ENCODE data around the gene RELN.
"Not testable (repeated sequence)": the region's sequence is repeated elsewhere in the genome, so short reads cannot be mapped to it uniquely, and the experiment has no call there.

RELN gene

DNA sequence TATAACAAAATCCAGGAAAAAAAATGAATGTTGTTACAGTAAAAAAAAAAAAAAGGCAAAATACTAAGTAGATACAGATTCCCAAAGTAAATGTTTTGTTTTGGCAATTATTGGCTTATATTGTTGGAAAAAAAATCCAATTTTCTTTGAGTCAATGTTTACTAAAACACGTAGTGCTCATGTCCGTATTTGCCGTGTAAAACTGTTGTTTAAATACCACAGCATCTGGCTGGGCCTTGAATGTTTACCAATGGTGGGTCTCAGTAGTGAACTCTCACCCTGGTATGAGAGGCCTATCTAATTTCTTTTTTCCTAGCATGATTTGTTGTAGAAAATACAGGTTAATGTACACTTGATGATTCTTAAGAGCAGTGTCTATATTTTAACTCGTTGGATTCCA lies 502.0 kb downstream of the RELN start:
- no peak for DNase-seq (ENCODE audit: insufficient read length, low spot score)
- TF ChIP-seq, protein P1, sequence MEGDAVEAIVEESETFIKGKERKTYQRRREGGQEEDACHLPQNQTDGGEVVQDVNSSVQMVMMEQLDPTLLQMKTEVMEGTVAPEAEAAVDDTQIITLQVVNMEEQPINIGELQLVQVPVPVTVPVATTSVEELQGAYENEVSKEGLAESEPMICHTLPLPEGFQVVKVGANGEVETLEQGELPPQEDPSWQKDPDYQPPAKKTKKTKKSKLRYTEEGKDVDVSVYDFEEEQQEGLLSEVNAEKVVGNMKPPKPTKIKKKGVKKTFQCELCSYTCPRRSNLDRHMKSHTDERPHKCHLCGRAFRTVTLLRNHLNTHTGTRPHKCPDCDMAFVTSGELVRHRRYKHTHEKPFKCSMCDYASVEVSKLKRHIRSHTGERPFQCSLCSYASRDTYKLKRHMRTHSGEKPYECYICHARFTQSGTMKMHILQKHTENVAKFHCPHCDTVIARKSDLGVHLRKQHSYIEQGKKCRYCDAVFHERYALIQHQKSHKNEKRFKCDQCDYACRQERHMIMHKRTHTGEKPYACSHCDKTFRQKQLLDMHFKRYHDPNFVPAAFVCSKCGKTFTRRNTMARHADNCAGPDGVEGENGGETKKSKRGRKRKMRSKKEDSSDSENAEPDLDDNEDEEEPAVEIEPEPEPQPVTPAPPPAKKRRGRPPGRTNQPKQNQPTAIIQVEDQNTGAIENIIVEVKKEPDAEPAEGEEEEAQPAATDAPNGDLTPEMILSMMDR (IDR thresholded peaks at IDR 0.05; ENCODE audit: insufficient read depth, missing control alignments) = no peak
- no peak for FAIRE-seq

DNA sequence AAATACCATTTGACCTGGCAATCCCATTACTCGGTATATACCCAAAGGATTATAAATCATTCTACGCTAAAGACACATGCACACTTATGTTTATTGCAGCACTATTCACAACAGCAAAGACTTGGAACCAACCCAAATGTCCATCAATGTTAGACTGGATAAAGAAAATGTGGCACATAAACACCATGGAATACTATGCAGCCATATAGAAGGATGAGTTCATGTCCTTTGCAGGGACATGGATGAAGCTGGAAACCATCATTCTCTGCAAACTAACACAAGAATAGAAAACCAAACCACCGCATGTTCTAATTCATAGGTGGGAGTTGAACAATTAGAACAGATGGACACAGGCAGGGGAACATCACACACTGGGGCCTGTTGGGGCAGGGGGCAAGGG lies 502.6 kb downstream of the RELN start:
- FAIRE-seq; DNase-seq (ENCODE audit: insufficient read length, low spot score): not testable (repeated sequence)

DNA sequence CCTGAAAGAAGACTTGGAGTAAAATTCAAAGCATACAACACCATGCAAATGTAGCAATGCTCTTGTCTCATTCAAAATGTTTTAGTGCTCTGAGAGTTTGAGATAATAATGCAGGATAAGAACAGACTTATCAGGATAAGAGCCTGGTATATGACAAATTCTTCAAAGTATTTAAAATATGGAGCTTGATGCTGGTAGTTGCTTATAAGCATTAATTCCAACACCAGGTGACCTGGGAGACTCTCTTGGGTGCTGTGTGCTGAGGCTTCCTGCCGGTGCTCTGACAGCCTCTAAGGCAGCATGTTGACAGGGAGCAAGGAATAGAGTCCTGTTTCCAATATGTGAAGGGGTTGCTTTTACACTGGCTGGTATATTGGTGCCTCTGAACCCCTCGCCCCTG lies 508.7 kb downstream of the RELN start:
- DNase-seq (ENCODE audit: insufficient read length, low spot score) = no peak
- TF ChIP-seq, protein P1 (IDR thresholded peaks at IDR 0.05; ENCODE audit: insufficient read depth, missing control alignments) = no peak
- no peak for FAIRE-seq

- DNase-seq (ENCODE audit: insufficient read length, low spot score) = no peak
- TF ChIP-seq, protein P1 (IDR thresholded peaks at IDR 0.05; ENCODE audit: insufficient read depth, missing control alignments) = no peak
- no peak for FAIRE-seq
Observed at GRCh38 chr7:103474956-103475355, 514.5 kb downstream of the RELN start.

DNA sequence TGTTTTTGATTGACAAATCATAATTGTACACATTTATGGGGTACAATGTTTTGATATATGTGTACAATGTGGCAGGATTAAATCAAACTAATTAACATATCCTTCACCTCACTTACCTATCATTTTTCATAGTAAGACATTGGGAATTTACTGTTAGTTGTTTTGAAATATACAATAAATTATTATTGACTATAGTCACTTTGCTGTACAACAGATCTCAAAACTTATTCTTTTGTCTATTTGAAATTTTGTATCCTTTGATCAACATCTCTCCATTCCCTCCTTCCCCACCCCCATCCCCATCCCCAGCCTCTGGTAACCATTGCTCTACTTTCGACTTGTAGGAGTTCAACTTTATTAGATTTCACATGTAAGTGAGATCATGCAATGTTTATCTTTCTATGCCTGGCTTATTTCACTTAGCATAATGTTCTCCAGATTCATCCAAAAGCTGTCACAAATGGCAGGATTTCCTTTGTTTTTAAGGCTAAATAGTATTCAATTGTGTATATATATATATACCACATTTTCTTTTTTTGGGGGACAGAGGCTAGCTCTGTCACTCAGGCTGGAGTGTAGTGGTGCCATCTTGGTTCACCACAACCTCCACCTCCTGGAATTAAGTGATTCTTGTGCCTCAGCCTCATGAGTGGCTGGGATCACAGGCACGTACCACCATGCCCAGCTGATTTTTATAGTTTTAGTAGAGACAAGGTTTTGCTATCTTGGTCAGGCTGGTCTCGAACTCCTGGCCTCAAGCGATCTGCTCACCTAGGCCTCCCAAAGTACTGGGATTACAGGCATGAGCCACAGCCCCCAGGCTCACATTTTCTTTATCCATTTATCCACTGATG lies 520.1 kb downstream of the RELN start:
- FAIRE-seq (no peak), DNase-seq (ENCODE audit: insufficient read length, low spot score) (no peak)
- TF ChIP-seq, protein P1 (IDR thresholded peaks at IDR 0.05; ENCODE audit: insufficient read depth, missing control alignments) = no peak

- FAIRE-seq = no peak
Observed at GRCh38 chr7:103466814-103467213, 522.6 kb downstream of the RELN start.

DNA sequence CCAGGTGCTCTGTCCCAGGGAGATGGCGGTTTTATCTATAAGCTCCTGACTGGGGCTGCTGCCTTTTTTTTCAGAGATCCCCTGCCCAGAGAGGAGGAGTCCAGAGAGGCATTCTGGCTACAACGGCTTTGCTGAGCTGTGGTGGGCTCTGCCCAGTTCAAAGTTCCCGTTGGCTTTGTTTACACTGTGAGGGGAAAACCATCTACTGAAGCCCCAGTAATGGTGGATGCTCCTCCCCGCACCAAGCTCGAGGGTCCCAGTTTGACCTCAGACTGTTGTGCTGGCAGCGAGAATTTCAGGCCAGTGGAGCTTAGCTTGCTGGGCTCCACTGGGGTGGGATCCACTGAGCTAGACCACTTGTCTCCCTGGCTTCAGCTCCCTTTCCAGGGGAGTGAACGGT lies 527.1 kb downstream of the RELN start:
- TF ChIP-seq, protein P1 (IDR thresholded peaks at IDR 0.05; ENCODE audit: insufficient read depth, missing control alignments) = no peak
- FAIRE-seq (no peak), DNase-seq (ENCODE audit: insufficient read length, low spot score) (no peak)

More at GRCh38 chr7:103466814-103467213, 522.6 kb downstream of the RELN start:
- no peak for DNase-seq (ENCODE audit: insufficient read length, low spot score)
- TF ChIP-seq, protein P1 (IDR thresholded peaks at IDR 0.05; ENCODE audit: insufficient read depth, missing control alignments) = no peak

Data from D721Med (cell line).